ENCODE measurements around the gene ACTR6.

The ACTR6 gene

DNA sequence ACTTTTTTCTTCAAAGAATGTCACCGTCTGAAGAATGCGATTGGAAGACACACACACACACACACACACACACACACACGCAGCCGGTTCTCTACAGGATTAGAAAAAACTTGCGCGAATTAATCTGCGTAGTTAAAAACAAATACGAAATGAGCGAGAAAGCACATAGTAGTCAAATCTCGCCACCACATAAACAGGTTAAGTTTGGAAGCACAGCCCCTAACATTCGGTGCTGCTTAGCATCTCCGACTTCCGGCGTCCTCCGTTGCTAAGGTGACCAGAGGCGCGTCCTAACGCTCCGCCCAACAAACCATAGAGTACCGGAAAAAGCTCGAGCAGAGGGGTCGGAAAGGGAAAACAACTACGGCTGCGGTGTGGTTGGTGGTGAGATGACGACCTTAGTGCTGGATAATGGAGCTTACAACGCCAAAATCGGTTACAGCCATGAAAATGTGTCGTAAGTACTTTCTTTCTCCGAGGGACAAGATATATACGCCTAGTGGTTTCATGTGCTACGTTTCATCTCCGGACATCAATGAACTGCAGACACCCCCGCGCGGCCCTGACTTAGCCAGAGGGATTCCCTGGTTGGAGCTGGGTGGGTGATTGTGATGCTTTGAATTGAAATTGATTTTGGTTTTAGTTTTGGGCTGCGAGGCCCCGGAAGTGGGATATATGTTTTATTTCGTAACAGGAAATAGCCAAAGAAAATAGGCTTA lies at the start of gene ACTR6:
Gene ACTR6, plus strand, starts transcription at position 353 of the 719 bp plus-strand sequence. Its CDS starts 37 bp downstream, at position 390.
- Histone ChIP-seq H3K9me3 (ENCODE audit: control insufficient read depth, insufficient read depth, low read length) (no peaks in the 10 kb centered on the region), H3K4me1 (ENCODE audit: control insufficient read depth, insufficient read depth, low read length) (no peaks in the 10 kb centered on the region), H3K9ac (ENCODE audit: low read depth, low read length) (peak within 1 kb of the TSS; percentile 66), H3K27ac (ENCODE audit: low read depth, low read length) (peak within 1 kb of the TSS; percentile 77), H3K36me3 (ENCODE audit: control insufficient read depth, insufficient read depth, low read length) (peaks cover 14% of the 10 kb centered on the region), H3K27me3 (ENCODE audit: control insufficient read depth, insufficient read depth, low read length) (no peaks in the 10 kb centered on the region), H3K4me3 (ENCODE audit: low read depth, low read length) (peak within 1 kb of the TSS; percentile 90)

GRCh38 chr12:100151769-100152168 lies 48.8 kb upstream of the ACTR6 start:
- Histone ChIP-seq H3K27me3 (ENCODE audit: control insufficient read depth, insufficient read depth, low read length) (no peaks in the 10 kb centered on the region), H3K9me3 (ENCODE audit: control insufficient read depth, insufficient read depth, low read length) (no peaks in the 10 kb centered on the region), H3K4me3 (ENCODE audit: low read depth, low read length) (no peak overlapping the region), H3K9ac (ENCODE audit: low read depth, low read length) (no peak overlapping the region), H3K36me3 (ENCODE audit: control insufficient read depth, insufficient read depth, low read length) (no peaks in the 10 kb centered on the region), H3K27ac (ENCODE audit: low read depth, low read length) (peak overlapping the region; percentile 83), H3K4me1 (ENCODE audit: control insufficient read depth, insufficient read depth, low read length) (peaks cover 26% of the 10 kb centered on the region)

GRCh38 chr12:100153131-100153530 lies 47.5 kb upstream of the ACTR6 start:
- no peak overlapping the region for H3K9ac ChIP-seq (ENCODE audit: low read depth, low read length)
- no peaks in the 10 kb centered on the region for H3K9me3 ChIP-seq (ENCODE audit: control insufficient read depth, insufficient read depth, low read length)
- H3K27me3 ChIP-seq (ENCODE audit: control insufficient read depth, insufficient read depth, low read length) = no peaks in the 10 kb centered on the region
- no peak overlapping the region for H3K27ac ChIP-seq (ENCODE audit: low read depth, low read length)
- H3K4me1 ChIP-seq (ENCODE audit: control insufficient read depth, insufficient read depth, low read length) = peaks cover 26% of the 10 kb centered on the region
- H3K36me3 ChIP-seq (ENCODE audit: control insufficient read depth, insufficient read depth, low read length) = no peaks in the 10 kb centered on the region
- H3K4me3 ChIP-seq (ENCODE audit: low read depth, low read length) = no peak overlapping the region

DNA sequence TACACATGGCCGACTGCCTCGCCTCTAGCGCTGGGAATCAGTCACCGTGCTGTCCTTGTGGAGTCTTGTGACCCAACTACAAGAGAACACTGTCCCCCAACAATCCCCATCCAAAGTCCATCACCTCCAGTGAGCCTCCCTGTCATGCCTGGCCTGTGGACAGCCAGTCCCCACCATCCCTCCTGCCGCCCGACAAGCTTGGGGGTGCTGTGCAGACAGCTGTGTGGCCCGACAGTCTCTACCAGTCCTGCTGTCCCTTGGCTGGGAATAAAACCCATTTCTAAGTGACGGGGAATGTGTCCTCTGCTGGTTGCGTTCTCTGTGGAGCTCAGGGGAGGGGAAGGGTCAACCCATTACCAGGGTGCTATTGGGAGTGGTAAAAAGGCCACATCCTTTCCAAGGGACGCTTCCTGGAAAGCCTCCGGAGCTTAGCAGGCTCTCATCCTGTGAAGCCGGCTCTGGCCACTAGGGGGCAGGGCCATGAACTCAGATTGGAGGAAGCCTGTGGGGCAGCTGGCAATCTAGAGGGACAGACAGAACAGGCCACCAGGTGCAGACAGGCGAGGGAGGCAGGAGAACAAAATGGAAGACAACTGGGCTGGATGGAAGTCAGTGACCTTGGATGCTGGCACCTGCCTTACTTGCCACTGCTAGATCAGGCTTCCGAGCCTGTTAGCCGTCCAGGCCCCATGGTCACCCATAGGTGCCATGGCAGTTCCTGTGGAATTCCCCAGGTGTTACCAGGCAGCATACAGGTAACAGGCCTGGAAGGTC lies 46.0 kb upstream of the ACTR6 start:
- Histone ChIP-seq H3K4me3 (ENCODE audit: low read depth, low read length) (no peak overlapping the region), H3K4me1 (ENCODE audit: control insufficient read depth, insufficient read depth, low read length) (peaks cover 26% of the 10 kb centered on the region), H3K9ac (ENCODE audit: low read depth, low read length) (no peak overlapping the region), H3K36me3 (ENCODE audit: control insufficient read depth, insufficient read depth, low read length) (no peaks in the 10 kb centered on the region), H3K9me3 (ENCODE audit: control insufficient read depth, insufficient read depth, low read length) (peaks cover 8% of the 10 kb centered on the region; the same call in 1 of the 2 replicates), H3K27ac (ENCODE audit: low read depth, low read length) (no peak overlapping the region), H3K27me3 (ENCODE audit: control insufficient read depth, insufficient read depth, low read length) (no peaks in the 10 kb centered on the region)

- H3K4me3 ChIP-seq (ENCODE audit: low read depth, low read length) = no peak overlapping the region
- peaks cover 15% of the 10 kb centered on the region for H3K4me1 ChIP-seq (ENCODE audit: control insufficient read depth, insufficient read depth, low read length)
- no peak overlapping the region for H3K9ac ChIP-seq (ENCODE audit: low read depth, low read length)
- H3K27me3 ChIP-seq (ENCODE audit: control insufficient read depth, insufficient read depth, low read length) = no peaks in the 10 kb centered on the region
- no peaks in the 10 kb centered on the region for H3K36me3 ChIP-seq (ENCODE audit: control insufficient read depth, insufficient read depth, low read length)
- no peak overlapping the region for H3K27ac ChIP-seq (ENCODE audit: low read depth, low read length)
- peaks cover 8% of the 10 kb centered on the region; the same call in 1 of the 2 replicates for H3K9me3 ChIP-seq (ENCODE audit: control insufficient read depth, insufficient read depth, low read length)
Observed at GRCh38 chr12:100156731-100157426, 43.7 kb upstream of the ACTR6 start.

- Histone ChIP-seq H3K27me3 (ENCODE audit: control insufficient read depth, insufficient read depth, low read length) (no peaks in the 10 kb centered on the region), H3K27ac (ENCODE audit: low read depth, low read length) (no peak overlapping the region), H3K4me3 (ENCODE audit: low read depth, low read length) (no peak overlapping the region), H3K4me1 (ENCODE audit: control insufficient read depth, insufficient read depth, low read length) (peaks cover 12% of the 10 kb centered on the region), H3K9me3 (ENCODE audit: control insufficient read depth, insufficient read depth, low read length) (peaks cover 8% of the 10 kb centered on the region; the same call in 1 of the 2 replicates), H3K9ac (ENCODE audit: low read depth, low read length) (no peak overlapping the region), H3K36me3 (ENCODE audit: control insufficient read depth, insufficient read depth, low read length) (no peaks in the 10 kb centered on the region)
Observed at GRCh38 chr12:100157427-100157821, 43.2 kb upstream of the ACTR6 start.

DNA sequence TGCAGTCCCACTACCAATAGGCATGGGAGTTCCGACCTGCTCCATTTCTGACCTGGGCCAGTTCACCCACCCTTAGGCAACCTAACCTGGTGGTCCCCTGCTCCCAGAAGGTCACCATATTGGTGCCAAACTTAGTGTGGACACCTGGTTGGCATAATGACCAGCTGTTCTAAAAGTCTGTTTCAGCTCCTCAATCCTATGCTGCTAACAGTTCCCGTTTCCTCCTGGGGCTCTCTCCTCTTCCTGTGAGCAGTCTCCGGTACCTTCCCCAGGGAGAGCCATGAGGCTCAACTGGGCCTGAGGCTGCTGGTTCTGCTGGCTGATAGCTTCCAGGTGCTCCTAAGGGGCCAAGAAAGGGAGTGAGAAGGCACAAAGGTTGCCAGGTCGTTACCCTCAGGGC lies 42.1 kb upstream of the ACTR6 start:
- H3K9ac ChIP-seq (ENCODE audit: low read depth, low read length) = no peak overlapping the region

GRCh38 chr12:100159391-100160104 lies 41.1 kb upstream of the ACTR6 start:
- Histone ChIP-seq H3K4me1 (ENCODE audit: control insufficient read depth, insufficient read depth, low read length) (peaks cover 26% of the 10 kb centered on the region), H3K9ac (ENCODE audit: low read depth, low read length) (no peak overlapping the region), H3K4me3 (ENCODE audit: low read depth, low read length) (no peak overlapping the region), H3K27ac (ENCODE audit: low read depth, low read length) (no peak overlapping the region), H3K9me3 (ENCODE audit: control insufficient read depth, insufficient read depth, low read length) (peaks cover 8% of the 10 kb centered on the region; the same call in 1 of the 2 replicates), H3K27me3 (ENCODE audit: control insufficient read depth, insufficient read depth, low read length) (no peaks in the 10 kb centered on the region), H3K36me3 (ENCODE audit: control insufficient read depth, insufficient read depth, low read length) (no peaks in the 10 kb centered on the region)

More for the DNA sequence above, 42.1 kb upstream of the ACTR6 start:
- Histone ChIP-seq H3K27ac (ENCODE audit: low read depth, low read length) (no peak overlapping the region), H3K27me3 (ENCODE audit: control insufficient read depth, insufficient read depth, low read length) (no peaks in the 10 kb centered on the region), H3K36me3 (ENCODE audit: control insufficient read depth, insufficient read depth, low read length) (no peaks in the 10 kb centered on the region), H3K9me3 (ENCODE audit: control insufficient read depth, insufficient read depth, low read length) (peaks cover 8% of the 10 kb centered on the region; the same call in 1 of the 2 replicates), H3K4me1 (ENCODE audit: control insufficient read depth, insufficient read depth, low read length) (peaks cover 18% of the 10 kb centered on the region), H3K4me3 (ENCODE audit: low read depth, low read length) (no peak overlapping the region)

- Histone ChIP-seq H3K4me3 (ENCODE audit: low read depth, low read length) (peak overlapping the region; percentile 51), H3K27ac (ENCODE audit: low read depth, low read length) (peak overlapping the region; percentile 87), H3K4me1 (ENCODE audit: control insufficient read depth, insufficient read depth, low read length) (peaks cover 23% of the 10 kb centered on the region), H3K9me3 (ENCODE audit: control insufficient read depth, insufficient read depth, low read length) (peaks cover 7% of the 10 kb centered on the region; the same call in 1 of the 2 replicates), H3K36me3 (ENCODE audit: control insufficient read depth, insufficient read depth, low read length) (peaks cover 18% of the 10 kb centered on the region), H3K9ac (ENCODE audit: low read depth, low read length) (peak overlapping the region; percentile 45; the same call in 1 of the 2 replicates), H3K27me3 (ENCODE audit: control insufficient read depth, insufficient read depth, low read length) (no peaks in the 10 kb centered on the region)
Observed at GRCh38 chr12:100163416-100164152, 37.0 kb upstream of the ACTR6 start.

All from HUES48 (cell line).